Measurements from ENCODE around the gene GARRE1. TPM values are rescaled to one million over a fixed set of nuclear protein-coding genes. Genes with fewer than 3 reads are reported as not detected.

The GARRE1 gene
- total and polyA plus RNA-seq, 2 of the 8 experiments (the other 6 are each of a cell fraction or from before 2014, with no cell fraction given): 16.4 to 23.1 TPM

- TF ChIP-seq SIN3A (conservative IDR thresholded peaks at IDR 0.05 in 1 of 2, IDR thresholded peaks at IDR 0.05 in 1 of 2; ENCODE audit: low read depth in 1 of 2, low read length in 2 of 2): no peak
Measured at GRCh38 chr19:34287662-34288140, 33.3 kb downstream of the GARRE1 start (continued).

Measured in H1 (cell line).